T-cell (primary cell): ENCODE results near the gene EIF4A3. TPM values are rescaled to one million over a fixed set of nuclear protein-coding genes. Genes with fewer than 3 reads are reported as not detected.
A peak's percentile ranks its signal among the peaks of the same experiment; 100 is the strongest.

Experiments
- ATAC-seq, 4 experiments: fragments of 200-7000 bp in 3 of 4; fragments of 150-1000 bp in 1 of 4; cut with Tn5 transposase; replicated peaks in 1 of 4; 1 replicate in 3 of 4; 2 replicates in 1 of 4; pipeline ENCODE4 v1.10.0; 2021; ENCODE audit warnings: moderate library complexity in 3 of 4, mild to moderate bottlenecking in 2 of 4, moderate number of reproducible peaks in 1 of 4
- CTCF ChIA-PET, 2 donors: fragments of 300-600 bp; sonication (Branson Sonifier 250); formaldehyde crosslinking; loops; one replicate each; lab custom pipeline; 2022; ENCODE audit warnings: antibody characterized with exemption in 2 of 2; lab: Charles Lee
- POLR2A ChIA-PET, 2 donors: fragments of 300-600 bp; sonication (Branson Sonifier 250); formaldehyde crosslinking; loops; one replicate each; lab custom pipeline; 2022; ENCODE audit warnings: antibody characterized with exemption in 2 of 2; lab: Charles Lee
- DNase-seq, 35 experiments: peaks; one replicate each; pipeline versions ENCODE4 v3.0.0 to v3.0.0-alpha.2; 2013 to 2023
- H3K27ac ChIP-seq: one replicate; pipeline ENCODE4 v1.5.1; 2013; ENCODE audit warnings: low read length
- H3K27me3 ChIP-seq, 2 experiments: replicated peaks in 1 of 2; 1 replicate in 1 of 2; 2 replicates in 1 of 2; pipeline versions ENCODE4 v1.6.1 to v1.7.0; 2013; ENCODE audit warnings: low read length in 1 of 2, mixed read lengths in 1 of 2; ENCODE audit not compliant: control insufficient read depth in 2 of 2, insufficient read depth in 2 of 2; ENCODE audit errors: extremely low read depth in 1 of 2
- H3K36me3 ChIP-seq, 2 donors: 1 replicate in 1 of 2; 2 replicates in 1 of 2; pipeline versions ENCODE4 v1.6.1 to v1.7.0; 2013; ENCODE audit warnings: low read length in 1 of 2; ENCODE audit not compliant: control insufficient read depth in 2 of 2, insufficient read depth in 1 of 2; ENCODE audit errors: extremely low read depth in 1 of 2
- H3K4me1 ChIP-seq, 2 experiments: 1 replicate in 1 of 2; 2 replicates in 1 of 2; pipeline versions ENCODE4 v1.6.1 to v1.7.0; 2013; ENCODE audit warnings: low read length in 2 of 2, mixed read lengths in 1 of 2; ENCODE audit not compliant: insufficient read depth in 2 of 2, control insufficient read depth in 1 of 2; ENCODE audit errors: extremely low read depth in 1 of 2
- H3K4me3 ChIP-seq, 2 donors: 1 replicate in 1 of 2; 2 replicates in 1 of 2; pipeline versions ENCODE4 v1.5.1 to v1.7.0; 2013; ENCODE audit warnings: mild to moderate bottlenecking in 2 of 2, low read length in 1 of 2, moderate library complexity in 1 of 2; ENCODE audit not compliant: control insufficient read depth in 1 of 2; ENCODE audit errors: extremely low read depth in 1 of 2
- H3K9me3 ChIP-seq: 2 replicates; pipeline ENCODE4 v1.7.0; 2013
- H3K27ac Mint-ChIP-seq, 2 donors: one replicate each; pipeline ENCODE4 v1.8.0; 2020 to 2021; ENCODE audit warnings: mild to moderate bottlenecking in 2 of 2, mixed read lengths in 2 of 2
- H3K27me3 Mint-ChIP-seq, 2 donors: one replicate each; pipeline ENCODE4 v1.8.0; 2021 to 2022; ENCODE audit warnings: mixed read lengths in 2 of 2
- H3K36me3 Mint-ChIP-seq: one replicate; pipeline ENCODE4 v1.8.0; 2021; ENCODE audit warnings: mixed read lengths
- H3K4me1 Mint-ChIP-seq, 3 donors: one replicate each; pipeline ENCODE4 v1.8.0; 2020 to 2022; ENCODE audit warnings: mixed read lengths in 3 of 3, mild to moderate bottlenecking in 1 of 3
- H3K4me3 Mint-ChIP-seq, 3 donors: one replicate each; pipeline ENCODE4 v1.8.0; 2020 to 2022; ENCODE audit warnings: mild to moderate bottlenecking in 3 of 3, mixed read lengths in 3 of 3, moderate library complexity in 3 of 3
- H3K9me3 Mint-ChIP-seq, 3 donors: one replicate each; pipeline ENCODE4 v1.8.0; 2020 to 2022; ENCODE audit warnings: mixed read lengths in 3 of 3
- WGBS: methylation state at CpG from one replicate; pipeline ENCODE4 v1.1.5; 2013; ENCODE audit warnings: missing lambda C conversion rate; ENCODE audit not compliant: insufficient coverage; 5-methylcytosine and 5-hydroxymethylcytosine counted together
- total RNA-seq, 35 experiments: library from RNA in 6 of 35; stranded (reverse) in 6 of 35; fragments of 120-200 nt in 1 of 35; gene quantifications; one replicate each; pipeline versions ENCODE4 v1.2.1 to v1.2.4 and lab custom pipeline; 2013 to 2026

EIF4A3 gene
- total RNA-seq, 5 donors from 2014 or later (not counting 1 experiment from before 2014, with no cell fraction given): 70.1 to 105 (median 71.4) TPM

GRCh38 chr17:80145076-80146075, 1.6 kb downstream of the EIF4A3 start:
- H3K4me3 ChIP-seq: peak overlapping the region; percentile 67 to 90
- Mint-ChIP-seq H3K4me1 (peaks cover 36 to 44% (median 42%) of the 10 kb centered on the region in 3 donors), H3K27ac (peak overlapping the region; percentile 67 to 79), H3K27me3 (no peaks in the 10 kb centered on the region), H3K4me3 (peak overlapping the region; percentile 89 to 99 (median 99)), H3K36me3 (peaks cover 9% of the 10 kb centered on the region), H3K9me3 (no peaks in the 10 kb centered on the region)
- ATAC-seq (no peak), DNase-seq (peak in 1 of 35 experiments; percentile 20)
- H3K36me3 ChIP-seq: peaks cover 10 to 38% of the 10 kb centered on the region in 2 donors
- POLR2A ChIA-PET: interaction anchor here in 1 of 2 donors (0.5 to 0.6 kb wide), 2 partner anchors 75 to 177 kb away, joined by 8 to 9 read pairs; partner anchors contain the start of genes SGSH and SLC26A11
- H3K4me1 ChIP-seq: peaks cover 12 to 34% of the 10 kb centered on the region in 2 experiments
- CTCF ChIA-PET: interaction anchor here in 1 of 2 donors (0.6 to 1.5 kb wide), 2 partner anchors 44 to 974 kb away, joined by 3 to 6 read pairs; partner anchors contain the start of gene GAA
- H3K9me3 ChIP-seq: no peaks in the 10 kb centered on the region
- H3K27ac ChIP-seq: peak overlapping the region; percentile 20
- H3K27me3 ChIP-seq: no peaks in the 10 kb centered on the region
- WGBS: 30% methylated on average over 6 of the region's 10 CpGs

- ATAC-seq (no peak), DNase-seq (no peak)
- H3K27me3 Mint-ChIP-seq: no peaks in the 10 kb centered on the region
- WGBS: no CpG with 5 or more reads among the region's 6 CpGs
- Histone ChIP-seq H3K4me1 (peaks cover 9 to 28% of the 10 kb centered on the region in 2 experiments), H3K4me3 (no peak overlapping the region), H3K27ac (no peak overlapping the region), H3K36me3 (peaks cover 18 to 63% of the 10 kb centered on the region in 2 donors), H3K9me3 (no peaks in the 10 kb centered on the region), H3K27me3 (no peaks in the 10 kb centered on the region)
- H3K27ac Mint-ChIP-seq: no peak overlapping the region
- H3K4me1 Mint-ChIP-seq: peaks cover 26 to 31% (median 30%) of the 10 kb centered on the region in 3 donors
- no peak overlapping the region for H3K4me3 Mint-ChIP-seq
- ChIA-PET CTCF (interaction anchor here in 1 of 2 donors (0.6 kb wide), 1 partner anchor 223 kb away, joined by 3 read pairs; no protein-coding TSS in a partner anchor), POLR2A (interaction anchor here in 1 of 2 donors (0.6 kb wide), 1 partner anchor 1436 kb away, joined by 3 read pairs; no protein-coding TSS in a partner anchor)
- H3K36me3 Mint-ChIP-seq: peaks cover 28% of the 10 kb centered on the region
- H3K9me3 Mint-ChIP-seq: no peaks in the 10 kb centered on the region
Observed at GRCh38 chr17:80142929-80143328, 4.0 kb downstream of the EIF4A3 start.

GRCh38 chr17:80141463-80142165, 5.3 kb downstream of the EIF4A3 start:
- ChIA-PET CTCF (interaction anchor here in 1 of 2 donors (0.5 kb wide), 1 partner anchor 301 kb away, joined by 6 read pairs; no protein-coding TSS in a partner anchor), POLR2A (interaction anchor here in 1 of 2 donors (0.6 kb wide), 1 partner anchor 1364 kb away, joined by 6 read pairs; no protein-coding TSS in a partner anchor)
- no peak for ATAC-seq
- Histone ChIP-seq H3K4me1 (peaks cover 7 to 24% of the 10 kb centered on the region in 2 experiments), H3K9me3 (no peaks in the 10 kb centered on the region), H3K27ac (no peak overlapping the region), H3K27me3 (no peaks in the 10 kb centered on the region), H3K4me3 (no peak overlapping the region), H3K36me3 (peaks cover 19 to 76% of the 10 kb centered on the region in 2 donors)
- 100% methylated on average over 4 of the region's 7 CpGs for WGBS
- no peak for DNase-seq
- H3K4me1 Mint-ChIP-seq: peaks cover 22 to 27% (median 24%) of the 10 kb centered on the region in 3 donors
- no peak overlapping the region for H3K27ac Mint-ChIP-seq
- no peak overlapping the region for H3K4me3 Mint-ChIP-seq
- no peaks in the 10 kb centered on the region for H3K9me3 Mint-ChIP-seq
- H3K36me3 Mint-ChIP-seq: peaks cover 41% of the 10 kb centered on the region
- no peaks in the 10 kb centered on the region for H3K27me3 Mint-ChIP-seq

GRCh38 chr17:80138856-80139426, 8.0 kb downstream of the EIF4A3 start:
- 95% methylated on average over 9 of the region's 18 CpGs for WGBS
- DNase-seq (no peak), ATAC-seq (no peak)
- ChIA-PET POLR2A (interaction anchor here in 1 of 2 donors (0.5 kb wide), 1 partner anchor 10 kb away, joined by 9 read pairs; no protein-coding TSS in a partner anchor), CTCF (interaction anchor here in 1 of 2 donors (0.6 kb wide), 1 partner anchor 703 kb away, joined by 8 read pairs; no protein-coding TSS in a partner anchor)
- Mint-ChIP-seq H3K36me3 (peaks cover 62% of the 10 kb centered on the region), H3K4me1 (peaks cover 0 to 4% (median 2%) of the 10 kb centered on the region in 3 donors), H3K27me3 (no peaks in the 10 kb centered on the region), H3K27ac (no peak overlapping the region), H3K4me3 (no peak overlapping the region), H3K9me3 (no peaks in the 10 kb centered on the region)
- Histone ChIP-seq H3K9me3 (no peaks in the 10 kb centered on the region), H3K27ac (no peak overlapping the region), H3K36me3 (peaks cover 32 to 98% of the 10 kb centered on the region in 2 donors), H3K4me3 (no peak overlapping the region), H3K4me1 (peaks cover 0 to 5% of the 10 kb centered on the region in 2 experiments), H3K27me3 (no peaks in the 10 kb centered on the region)

DNA sequence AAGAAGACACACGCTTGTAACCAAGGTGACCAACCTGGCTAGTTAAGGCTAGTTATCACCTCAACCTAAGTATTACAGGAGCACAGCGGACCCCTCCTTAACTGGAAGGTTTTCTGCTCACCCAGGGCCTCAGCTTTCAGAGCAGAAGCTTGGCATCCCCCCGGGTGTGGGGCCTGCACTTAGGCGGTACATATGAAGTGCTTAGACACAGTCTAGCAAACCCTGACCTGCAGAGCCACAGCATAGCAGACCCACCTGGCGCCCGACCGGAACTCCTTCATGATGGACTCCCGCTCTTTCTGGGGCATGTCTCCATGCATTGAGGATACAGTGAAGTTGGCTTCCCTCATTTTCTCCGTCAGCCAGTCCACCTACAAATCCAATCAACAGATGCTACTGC, 9.8 kb downstream of the EIF4A3 start:
- H3K27me3 ChIP-seq: no peaks in the 10 kb centered on the region
- POLR2A ChIA-PET: no interaction called here
- no peak overlapping the region for H3K4me3 ChIP-seq
- H3K36me3 ChIP-seq: peaks cover 24 to 89% of the 10 kb centered on the region in 2 donors
- H3K4me1 ChIP-seq: no peaks in the 10 kb centered on the region
- no peak overlapping the region for H3K4me3 Mint-ChIP-seq
- CTCF ChIA-PET: no interaction called here
- DNase-seq (no peak), ATAC-seq (no peak)
- H3K27me3 Mint-ChIP-seq: no peaks in the 10 kb centered on the region
- H3K9me3 ChIP-seq: no peaks in the 10 kb centered on the region
- WGBS: 97% methylated on average over 7 of the region's 9 CpGs
- H3K27ac ChIP-seq: no peak overlapping the region
- no peaks in the 10 kb centered on the region for H3K9me3 Mint-ChIP-seq
- no peak overlapping the region for H3K27ac Mint-ChIP-seq
- no peaks in the 10 kb centered on the region for H3K4me1 Mint-ChIP-seq
- peaks cover 72% of the 10 kb centered on the region for H3K36me3 Mint-ChIP-seq
